GM23338 (cell line): ENCODE measurements around the gene MYO1A. TPM values are rescaled to one million over a fixed set of nuclear protein-coding genes. Genes with fewer than 3 reads are reported as not detected.
A peak's percentile ranks its signal among the peaks of the same experiment; 100 is the strongest.

Experiments
- ATAC-seq: fragments of 200-7000 bp; cut with Tn5 transposase; 3 replicates; pipeline ENCODE4 v1.9.1; 2020
- DNase-seq: peaks from one replicate; pipeline ENCODE4 v3.0.0-alpha.2; 2015; ENCODE audit warnings: low spot score
- H2AFZ ChIP-seq: fragments of 200-600 bp; sonication (generic); 2 replicates; pipeline ENCODE4 v1.8.0; 2016; ENCODE audit warnings: antibody characterized with exemption, mild to moderate bottlenecking, moderate library complexity
- H3F3A ChIP-seq: fragments of 200-600 bp; sonication (generic); replicated peaks from 2 replicates; pipeline ENCODE4 v1.8.0; 2017; ENCODE audit warnings: antibody characterized with exemption, mixed run types, low read depth
- H3K27ac ChIP-seq: fragments of 200-600 bp; sonication (generic); 2 replicates; pipeline ENCODE4 v1.6.1; 2016; ENCODE audit warnings: low read depth
- H3K27me3 ChIP-seq: fragments of 200-600 bp; sonication (generic); 2 replicates; pipeline ENCODE4 v1.8.0; 2016; ENCODE audit warnings: mild to moderate bottlenecking, mixed run types, moderate library complexity; ENCODE audit not compliant: insufficient read depth
- H3K36me3 ChIP-seq: fragments of 200-600 bp; sonication (generic); 2 replicates; pipeline ENCODE4 v1.8.0; 2016; ENCODE audit warnings: mild to moderate bottlenecking; ENCODE audit not compliant: insufficient read depth
- H3K4me1 ChIP-seq: fragments of 200-600 bp; sonication (generic); 2 replicates; pipeline ENCODE4 v1.8.0; 2016; ENCODE audit warnings: mild to moderate bottlenecking, moderate library complexity; ENCODE audit not compliant: insufficient read depth
- H3K4me2 ChIP-seq: fragments of 200-600 bp; sonication (generic); 2 replicates; pipeline ENCODE4 v1.7.1; 2017; ENCODE audit warnings: mixed run types
- H3K4me3 ChIP-seq: fragments of 200-600 bp; sonication (generic); 2 replicates; pipeline ENCODE4 v1.6.1; 2016; ENCODE audit warnings: mixed run types
- H3K79me2 ChIP-seq: fragments of 200-600 bp; sonication (generic); replicated peaks from 2 replicates; pipeline ENCODE4 v1.8.0; 2017; ENCODE audit warnings: mild to moderate bottlenecking; ENCODE audit not compliant: insufficient read depth
- H3K9me2 ChIP-seq: fragments of 200-600 bp; sonication (generic); 2 replicates; pipeline ENCODE4 v1.8.0; 2017; ENCODE audit not compliant: insufficient read depth
- H4K20me1 ChIP-seq: fragments of 200-600 bp; sonication (generic); replicated peaks from 2 replicates; pipeline ENCODE4 v1.8.0; 2017; ENCODE audit warnings: mild to moderate bottlenecking; ENCODE audit not compliant: insufficient read depth
- H3K27ac Mint-ChIP-seq: 2 replicates; pipeline ENCODE4 v1.8.0; 2020; ENCODE audit warnings: inconsistent platforms, mild to moderate bottlenecking, moderate library complexity, mixed read lengths
- H3K27me3 Mint-ChIP-seq: 3 replicates; pipeline ENCODE4 v1.8.0; 2022; ENCODE audit warnings: low read depth, mild to moderate bottlenecking, moderate library complexity, mixed read lengths, inconsistent platforms; ENCODE audit not compliant: insufficient read depth, poor library complexity
- H3K36me3 Mint-ChIP-seq: 3 replicates; pipeline ENCODE4 v1.8.0; 2021; ENCODE audit warnings: low read depth, mild to moderate bottlenecking, inconsistent platforms, moderate library complexity, mixed read lengths
- H3K4me1 Mint-ChIP-seq: 3 replicates; pipeline ENCODE4 v1.8.0; 2020; ENCODE audit warnings: mild to moderate bottlenecking, inconsistent platforms, mixed read lengths
- H3K4me3 Mint-ChIP-seq: 3 replicates; pipeline ENCODE4 v1.8.0; 2021; ENCODE audit warnings: moderate library complexity, mild to moderate bottlenecking, inconsistent platforms, mixed read lengths
- H3K9me3 Mint-ChIP-seq: 3 replicates; pipeline ENCODE4 v1.8.0; 2020; ENCODE audit warnings: moderate library complexity, mild to moderate bottlenecking, inconsistent platforms, mixed read lengths
- EZH2phosphoT487 ChIP-seq: fragments of 200-600 bp; sonication (generic); IDR thresholded peaks from one replicate; pipeline ENCODE4 v1.8.1; 2018; ENCODE audit warnings: antibody characterized with exemption; ENCODE audit not compliant: unreplicated experiment
- polyA plus RNA-seq: library from polyadenylated mRNA; unstranded; fragments of >200 nt; fragmentation: Nextera tagmentation; extraction: Ambion mirVana; gene quantifications from 2 replicates; pipeline ENCODE4 v1.2.1, GENCODE V29; 2016
- total RNA-seq: library from RNA; depleted of rRNA; stranded (reverse); fragments of >200 nt; shearing (Covaris generic); gene quantifications from 2 replicates; pipeline ENCODE4 v1.2.3, GENCODE V29; 2014
- TF ChIP-seq, protein P1 (sequence below), 2 experiments: fragments of 200-600 bp in 1 of 2; sonication (generic) in 1 of 2; conservative IDR thresholded peaks; 2 replicates each; pipeline versions ENCODE4 v1.5.1 to v1.6.1; 2016 to 2017; ENCODE audit warnings: antibody characterized with exemption in 2 of 2, low read depth in 2 of 2, mild to moderate bottlenecking in 2 of 2, moderate library complexity in 1 of 2
- TF ChIP-seq, protein P2 (sequence below): IDR thresholded peaks from one replicate; pipeline ENCODE4 v1.6.1; 2018; ENCODE audit warnings: antibody characterized with exemption; ENCODE audit not compliant: unreplicated experiment

MYO1A gene
- total and polyA plus RNA-seq, 2 experiments from 2014 or later = not detected

DNA sequence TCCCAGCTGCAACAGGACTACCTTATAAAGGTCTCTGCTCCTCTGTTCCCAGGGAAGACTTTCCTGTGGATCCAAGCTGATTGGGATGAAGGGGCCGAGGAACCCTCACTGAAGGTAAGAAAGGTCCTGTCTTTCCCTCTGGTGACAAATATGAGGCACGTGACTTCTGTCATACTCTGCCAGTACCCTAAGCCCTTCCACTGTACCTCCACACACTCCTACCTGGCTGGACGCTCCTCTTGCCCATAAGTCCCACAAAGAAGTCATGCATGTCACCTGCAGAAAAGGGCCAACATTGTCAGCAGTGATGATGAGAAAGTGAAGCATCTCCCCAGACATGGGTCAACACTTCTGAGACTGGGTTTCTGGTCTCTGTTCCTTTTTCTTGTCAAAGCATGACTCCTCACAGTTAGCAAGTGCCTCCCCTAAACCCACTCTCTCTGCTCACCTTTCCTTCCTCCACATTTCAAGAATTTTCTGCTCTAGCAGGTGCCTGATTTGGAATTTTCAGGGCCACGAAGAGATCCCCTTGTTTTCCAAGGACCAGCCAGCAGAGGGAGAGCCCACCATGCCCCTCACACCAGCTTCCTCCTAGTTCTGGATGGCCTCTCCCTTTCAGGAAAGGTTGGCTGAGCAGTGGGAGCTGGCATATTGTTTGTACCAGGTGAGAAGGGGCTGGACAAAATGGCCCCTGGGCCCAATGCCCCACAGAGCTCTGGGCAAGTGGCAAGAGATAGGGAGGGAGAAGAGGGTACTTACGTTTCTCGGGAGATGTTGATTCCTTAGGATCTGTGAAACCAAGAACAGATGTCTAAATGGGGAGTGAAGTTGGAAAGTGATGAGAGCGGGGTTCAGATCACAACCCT, 37.1 kb downstream of the MYO1A start:
- H4K20me1 ChIP-seq = no peaks in the 10 kb centered on the region
- no peaks in the 10 kb centered on the region for H3K9me2 ChIP-seq
- Mint-ChIP-seq H3K9me3 (no peaks in the 10 kb centered on the region), H3K27me3 (peaks cover 5% of the 10 kb centered on the region), H3K4me3 (no peak overlapping the region), H3K4me1 (peaks cover 61% of the 10 kb centered on the region), H3K36me3 (peaks cover 3% of the 10 kb centered on the region; the same call in 1 of the 3 replicates), H3K27ac (no peak overlapping the region)
- no peaks in the 10 kb centered on the region; the same call in 1 of the 2 replicates for H3F3A ChIP-seq
- no peak overlapping the region for H3K27ac ChIP-seq
- H3K4me2 ChIP-seq = no peak overlapping the region
- no peak for TF ChIP-seq EZH2phosphoT487
- TF ChIP-seq, protein P1, sequence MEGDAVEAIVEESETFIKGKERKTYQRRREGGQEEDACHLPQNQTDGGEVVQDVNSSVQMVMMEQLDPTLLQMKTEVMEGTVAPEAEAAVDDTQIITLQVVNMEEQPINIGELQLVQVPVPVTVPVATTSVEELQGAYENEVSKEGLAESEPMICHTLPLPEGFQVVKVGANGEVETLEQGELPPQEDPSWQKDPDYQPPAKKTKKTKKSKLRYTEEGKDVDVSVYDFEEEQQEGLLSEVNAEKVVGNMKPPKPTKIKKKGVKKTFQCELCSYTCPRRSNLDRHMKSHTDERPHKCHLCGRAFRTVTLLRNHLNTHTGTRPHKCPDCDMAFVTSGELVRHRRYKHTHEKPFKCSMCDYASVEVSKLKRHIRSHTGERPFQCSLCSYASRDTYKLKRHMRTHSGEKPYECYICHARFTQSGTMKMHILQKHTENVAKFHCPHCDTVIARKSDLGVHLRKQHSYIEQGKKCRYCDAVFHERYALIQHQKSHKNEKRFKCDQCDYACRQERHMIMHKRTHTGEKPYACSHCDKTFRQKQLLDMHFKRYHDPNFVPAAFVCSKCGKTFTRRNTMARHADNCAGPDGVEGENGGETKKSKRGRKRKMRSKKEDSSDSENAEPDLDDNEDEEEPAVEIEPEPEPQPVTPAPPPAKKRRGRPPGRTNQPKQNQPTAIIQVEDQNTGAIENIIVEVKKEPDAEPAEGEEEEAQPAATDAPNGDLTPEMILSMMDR (conservative IDR thresholded peaks at IDR 0.05; ENCODE audit: low read depth in 2 of 2) = peak; percentile 48 to 60
- no peaks in the 10 kb centered on the region for H3K79me2 ChIP-seq
- no peak overlapping the region for H3K4me3 ChIP-seq
- H3K27me3 ChIP-seq = no peaks in the 10 kb centered on the region
- DNase-seq = peak; percentile 52
- peak; percentile 4; the same call in 1 of the 3 replicates for ATAC-seq
- H2AFZ ChIP-seq = no peak overlapping the region
- H3K4me1 ChIP-seq = peaks cover 48% of the 10 kb centered on the region
- H3K36me3 ChIP-seq = no peaks in the 10 kb centered on the region

DNA sequence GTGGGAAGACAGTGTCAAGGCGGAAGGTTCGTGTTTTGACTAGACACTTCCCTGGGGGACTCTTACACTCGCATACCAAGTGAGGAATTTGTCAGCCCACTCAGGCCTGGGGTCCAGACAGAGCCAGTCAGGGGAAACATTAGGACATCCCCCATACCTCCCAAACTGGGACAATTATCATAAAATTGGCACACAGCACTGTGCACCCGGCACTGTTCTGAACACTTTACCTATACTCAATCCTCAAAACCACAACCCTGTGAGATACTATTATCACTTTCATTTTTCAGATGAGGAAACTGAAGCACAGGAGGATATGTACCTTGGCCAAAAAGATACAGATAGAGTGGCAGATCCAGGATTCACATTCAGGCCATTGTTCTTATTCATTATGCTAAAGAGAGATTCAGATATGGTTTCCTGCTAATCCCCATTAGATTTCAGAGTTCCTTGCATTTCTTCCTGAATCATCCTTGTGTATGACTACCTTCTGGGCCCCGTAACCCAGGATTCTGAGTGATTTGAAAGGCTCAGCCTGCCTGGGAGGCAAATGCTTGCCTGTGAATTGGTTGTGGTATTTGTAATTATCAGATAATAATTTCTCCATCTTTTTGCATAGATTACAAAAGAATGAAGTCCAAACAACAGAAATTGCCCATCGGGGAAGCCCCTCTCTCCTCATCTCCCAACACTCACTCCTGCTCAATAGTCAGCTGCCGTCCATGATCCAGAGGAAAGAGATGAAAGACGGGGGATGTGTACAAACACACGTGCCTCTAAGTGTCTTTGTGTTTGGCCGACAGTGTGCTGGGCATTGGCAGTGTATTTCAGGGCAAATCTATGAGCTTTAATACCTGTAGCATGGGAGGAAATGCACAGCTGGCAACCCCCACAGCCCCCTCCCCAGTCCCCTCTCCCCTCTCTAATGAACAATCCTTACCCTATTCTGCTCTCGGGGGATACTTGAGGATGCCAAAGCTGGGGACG, 38.2 kb downstream of the MYO1A start:
- Histone ChIP-seq H3K4me2 (0 out of 2 replicates have a peak overlapping the region, but pooled peaks have one; percentile 23), H4K20me1 (no peaks in the 10 kb centered on the region), H3K27ac (no peak overlapping the region), H3K27me3 (no peaks in the 10 kb centered on the region), H3K36me3 (no peaks in the 10 kb centered on the region), H3F3A (peaks cover 7% of the 10 kb centered on the region; the same call in 1 of the 2 replicates), H2AFZ (peak overlapping the region; percentile 47; the same call in 1 of the 2 replicates), H3K9me2 (no peaks in the 10 kb centered on the region), H3K79me2 (no peaks in the 10 kb centered on the region), H3K4me1 (peaks cover 48% of the 10 kb centered on the region), H3K4me3 (no peak overlapping the region)
- Mint-ChIP-seq H3K27ac (no peak overlapping the region; the same call in 1 of the 2 replicates), H3K9me3 (no peaks in the 10 kb centered on the region), H3K36me3 (peaks cover 3% of the 10 kb centered on the region; the same call in 1 of the 3 replicates), H3K4me1 (peaks cover 62% of the 10 kb centered on the region), H3K27me3 (peaks cover 5% of the 10 kb centered on the region), H3K4me3 (no peak overlapping the region)
- ATAC-seq (no peak), DNase-seq (no peak)
- TF ChIP-seq, protein P2, sequence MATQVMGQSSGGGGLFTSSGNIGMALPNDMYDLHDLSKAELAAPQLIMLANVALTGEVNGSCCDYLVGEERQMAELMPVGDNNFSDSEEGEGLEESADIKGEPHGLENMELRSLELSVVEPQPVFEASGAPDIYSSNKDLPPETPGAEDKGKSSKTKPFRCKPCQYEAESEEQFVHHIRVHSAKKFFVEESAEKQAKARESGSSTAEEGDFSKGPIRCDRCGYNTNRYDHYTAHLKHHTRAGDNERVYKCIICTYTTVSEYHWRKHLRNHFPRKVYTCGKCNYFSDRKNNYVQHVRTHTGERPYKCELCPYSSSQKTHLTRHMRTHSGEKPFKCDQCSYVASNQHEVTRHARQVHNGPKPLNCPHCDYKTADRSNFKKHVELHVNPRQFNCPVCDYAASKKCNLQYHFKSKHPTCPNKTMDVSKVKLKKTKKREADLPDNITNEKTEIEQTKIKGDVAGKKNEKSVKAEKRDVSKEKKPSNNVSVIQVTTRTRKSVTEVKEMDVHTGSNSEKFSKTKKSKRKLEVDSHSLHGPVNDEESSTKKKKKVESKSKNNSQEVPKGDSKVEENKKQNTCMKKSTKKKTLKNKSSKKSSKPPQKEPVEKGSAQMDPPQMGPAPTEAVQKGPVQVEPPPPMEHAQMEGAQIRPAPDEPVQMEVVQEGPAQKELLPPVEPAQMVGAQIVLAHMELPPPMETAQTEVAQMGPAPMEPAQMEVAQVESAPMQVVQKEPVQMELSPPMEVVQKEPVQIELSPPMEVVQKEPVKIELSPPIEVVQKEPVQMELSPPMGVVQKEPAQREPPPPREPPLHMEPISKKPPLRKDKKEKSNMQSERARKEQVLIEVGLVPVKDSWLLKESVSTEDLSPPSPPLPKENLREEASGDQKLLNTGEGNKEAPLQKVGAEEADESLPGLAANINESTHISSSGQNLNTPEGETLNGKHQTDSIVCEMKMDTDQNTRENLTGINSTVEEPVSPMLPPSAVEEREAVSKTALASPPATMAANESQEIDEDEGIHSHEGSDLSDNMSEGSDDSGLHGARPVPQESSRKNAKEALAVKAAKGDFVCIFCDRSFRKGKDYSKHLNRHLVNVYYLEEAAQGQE = no peak
- no peak for TF ChIP-seq EZH2phosphoT487
